Measurements from ENCODE around the gene VMAC. TPM values are rescaled to one million over a fixed set of nuclear protein-coding genes. Genes with fewer than 3 reads are reported as not detected.

Gene VMAC
- total RNA-seq, 2 donors from 2014 or later: 4.0 to 4.7 TPM

- no peaks in the 10 kb centered on the region for H3K9me3 ChIP-seq
- H3K36me3 ChIP-seq: no peaks in the 10 kb centered on the region
- no peak overlapping the region for H3K9ac ChIP-seq (ENCODE audit: low read depth in 2 of 2, low read length in 2 of 2)
- H3K27ac ChIP-seq: no peak overlapping the region
- peaks cover 30% of the 10 kb centered on the region for H3K4me1 ChIP-seq
- H3K27me3 ChIP-seq: no peaks in the 10 kb centered on the region
- TF ChIP-seq CTCF (IDR thresholded peaks at IDR 0.05): no peak
- H3K4me3 ChIP-seq: no peak overlapping the region
- DNase-seq: no peak
- intact Hi-C loops (cut with DNase I): no loop called here
These were observed 53.6 kb downstream of the VMAC start for GRCh38 chr19:5958074-5958850.

- peaks cover 30% of the 10 kb centered on the region for H3K4me1 ChIP-seq
- intact Hi-C loops (cut with DNase I): no loop called here
- no peak overlapping the region for H3K27ac ChIP-seq
- DNase-seq: no peak
- H3K4me3 ChIP-seq: no peak overlapping the region
- H3K9me3 ChIP-seq: no peaks in the 10 kb centered on the region
- H3K9ac ChIP-seq (ENCODE audit: low read depth in 2 of 2, low read length in 2 of 2): no peak overlapping the region
- no peaks in the 10 kb centered on the region for H3K27me3 ChIP-seq
- no peaks in the 10 kb centered on the region for H3K36me3 ChIP-seq
- no peak for TF ChIP-seq CTCF (IDR thresholded peaks at IDR 0.05)
These were observed 54.1 kb downstream of the VMAC start for GRCh38 chr19:5958851-5959122.

GRCh38 chr19:5959260-5960004, 54.8 kb downstream of the VMAC start:
- H3K4me1 ChIP-seq: peaks cover 24% of the 10 kb centered on the region
- H3K9me3 ChIP-seq: no peaks in the 10 kb centered on the region
- no peak overlapping the region for H3K27ac ChIP-seq
- H3K4me3 ChIP-seq: no peak overlapping the region
- TF ChIP-seq CTCF (IDR thresholded peaks at IDR 0.05): no peak
- H3K36me3 ChIP-seq: no peaks in the 10 kb centered on the region
- intact Hi-C loops (cut with DNase I): loop anchor here (10.0 kb wide), 1 partner anchor 55 kb away; the partner anchor contains the start of genes NDUFA11 and VMAC
- H3K9ac ChIP-seq (ENCODE audit: low read depth in 2 of 2, low read length in 2 of 2): peak overlapping the region in 1 of 2 donors; percentile 16
- no peaks in the 10 kb centered on the region for H3K27me3 ChIP-seq
- no peak for DNase-seq

Other genes starting within 250 kb of the VMAC start
- 10 to 100 TPM; 56.0 to 88.0 TPM for gene MICOS13, start 224.4 kb upstream of the VMAC start, total RNA-seq
- gene HSD11B1L, start 223.8 kb upstream of the VMAC start, total RNA-seq: 1 to 10 TPM; 3.2 to 3.4 TPM
- gene RPL36, start 214.6 kb upstream of the VMAC start, total RNA-seq: 100 to 1,000 TPM; 844 to 976 TPM
- 100 to 1,000 TPM in 1 of 2 donors, 10 to 100 TPM in 1; 64.3 to 133 TPM for gene LONP1, start 184.7 kb upstream of the VMAC start, total RNA-seq
- not detected for gene CATSPERD, start 184.2 kb upstream of the VMAC start, total RNA-seq
- 1 to 10 TPM; 1.4 to 5.7 TPM for gene PRR22, start 120.1 kb upstream of the VMAC start, total RNA-seq
- 10 to 100 TPM; 20.8 to 47.6 TPM for gene DUS3L, start 113.7 kb upstream of the VMAC start, total RNA-seq
- 1 to 10 TPM; 1.8 to 2.9 TPM for gene NRTN, start 99.8 kb upstream of the VMAC start, total RNA-seq
- 10 to 100 TPM; 48.9 to 89.4 TPM for gene FUT6, start 65.2 kb upstream of the VMAC start, total RNA-seq
- gene FUT3, start 53.4 kb upstream of the VMAC start, total RNA-seq: 100 to 1,000 TPM; 260 to 272 TPM
- under 1 TPM in 1 of 2 donors, not detected in 1; 0.24 TPM for gene FUT5, start 34.3 kb upstream of the VMAC start, total RNA-seq
- 100 to 1,000 TPM; 188 to 228 TPM for gene NDUFA11, start 1.1 kb upstream of the VMAC start, total RNA-seq
- 10 to 100 TPM in 1 of 2 donors, 1 to 10 TPM in 1; 9.3 to 15.0 TPM for gene CAPS, start 9.4 kb downstream of the VMAC start, total RNA-seq
- 10 to 100 TPM; 52.1 to 62.7 TPM for gene RANBP3, start 73.3 kb downstream of the VMAC start, total RNA-seq
- 1 to 10 TPM; 6.2 to 7.3 TPM for gene RFX2, start 205.6 kb downstream of the VMAC start, total RNA-seq
- gene ACSBG2, start 230.8 kb downstream of the VMAC start, total RNA-seq: not detected